GM12872 (cell line): ENCODE measurements around the gene VPS37B.

Experiments used
- CTCF ChIP-seq: IDR thresholded peaks from 3 replicates; pipeline ENCODE4 v1.5.1; 2011; ENCODE audit warnings: low read depth, mild to moderate bottlenecking, low read length, moderate library complexity; ENCODE audit not compliant: insufficient read depth

VPS37B gene

GRCh38 chr12:122884091-122884826 is 11.7 kb downstream of the VPS37B start:
- TF ChIP-seq CTCF: no peak

- no peak for TF ChIP-seq CTCF
Observed at GRCh38 chr12:122882908-122883558, 12.9 kb downstream of the VPS37B start.

GRCh38 chr12:122880668-122881067 is 15.3 kb downstream of the VPS37B start:
- peak; percentile 60 for TF ChIP-seq CTCF

GRCh38 chr12:122880155-122880667 is 15.7 kb downstream of the VPS37B start:
- no peak for TF ChIP-seq CTCF

GRCh38 chr12:122878780-122879612 is 16.9 kb downstream of the VPS37B start:
- no peak for TF ChIP-seq CTCF

GRCh38 chr12:122876731-122877130 is 19.2 kb downstream of the VPS37B start:
- TF ChIP-seq CTCF: no peak
